IPS-11a (cell line): ENCODE results near the gene GLRA1.

Source experiments
- H3K4me3 ChIP-seq: one replicate; pipeline ENCODE4 v1.5.1; 2013; ENCODE audit warnings: low read depth, low read length, control low read depth

The GLRA1 gene

GRCh38 chr5:151924564-151925301 lies at the start of gene GLRA1:
Gene GLRA1 (minus strand): TSS chr5:151924851. CDS start chr5:151924549, 302 bp downstream.
- no peak within 1 kb of the TSS for H3K4me3 ChIP-seq

- H3K4me3 ChIP-seq: no peak overlapping the region
Measured at GRCh38 chr5:151970885-151971284, 46.2 kb upstream of the GLRA1 start.

- no peak overlapping the region for H3K4me3 ChIP-seq
Measured at GRCh38 chr5:151967865-151968264, 43.2 kb upstream of the GLRA1 start.

- no peak overlapping the region for H3K4me3 ChIP-seq
Measured at GRCh38 chr5:151966046-151966445, 41.4 kb upstream of the GLRA1 start.

- no peak overlapping the region for H3K4me3 ChIP-seq
Measured at GRCh38 chr5:151964471-151964870, 39.8 kb upstream of the GLRA1 start.

GRCh38 chr5:151961557-151961956 lies 36.9 kb upstream of the GLRA1 start:
- no peak overlapping the region for H3K4me3 ChIP-seq

GRCh38 chr5:151958111-151958510 lies 33.5 kb upstream of the GLRA1 start:
- no peak overlapping the region for H3K4me3 ChIP-seq

DNA sequence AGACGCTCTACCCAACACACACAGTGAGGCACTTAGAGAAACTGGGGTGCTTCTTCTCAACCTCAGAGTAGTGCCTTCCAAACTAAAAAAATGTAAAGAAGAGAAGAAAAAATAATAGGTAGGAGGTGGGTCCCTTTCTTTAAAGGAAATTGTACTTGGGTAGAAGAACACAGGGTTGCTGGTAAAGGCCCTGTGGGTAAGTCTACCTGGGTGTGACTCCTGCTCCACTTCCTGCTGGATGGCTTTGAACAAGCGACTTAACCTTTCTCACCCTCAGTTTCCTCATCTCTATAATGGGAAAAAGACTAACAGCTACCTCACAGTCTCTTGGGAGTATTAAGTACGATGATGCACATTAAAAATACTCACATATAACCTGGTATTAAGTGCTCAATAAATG lies 32.1 kb upstream of the GLRA1 start:
- no peak overlapping the region for H3K4me3 ChIP-seq

- H3K4me3 ChIP-seq: no peak overlapping the region
Measured at GRCh38 chr5:151954255-151954654, 29.6 kb upstream of the GLRA1 start.

- H3K4me3 ChIP-seq: no peak overlapping the region
Measured at GRCh38 chr5:151953833-151954232, 29.2 kb upstream of the GLRA1 start.

DNA sequence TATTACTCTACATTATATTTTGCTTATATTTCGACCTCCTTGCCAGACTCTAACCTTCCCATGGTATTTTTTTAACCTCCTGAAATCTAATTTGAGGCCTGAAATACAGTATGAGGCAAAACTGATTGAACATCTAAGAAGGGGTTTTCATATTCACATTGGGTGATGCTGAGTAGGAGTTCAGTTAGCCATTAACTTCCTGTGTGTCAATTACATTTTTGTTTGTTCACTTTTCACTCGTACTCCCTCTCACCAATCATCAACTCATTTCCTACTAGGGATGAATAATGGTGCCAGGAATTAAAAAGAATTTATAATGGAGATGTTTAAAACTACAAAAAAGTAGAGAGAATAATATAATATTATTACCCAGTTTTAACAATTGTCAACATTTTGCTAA lies 27.6 kb upstream of the GLRA1 start:
- no peak overlapping the region for H3K4me3 ChIP-seq

- H3K4me3 ChIP-seq: no peak overlapping the region
Measured at GRCh38 chr5:151950706-151951105, 26.1 kb upstream of the GLRA1 start.

DNA sequence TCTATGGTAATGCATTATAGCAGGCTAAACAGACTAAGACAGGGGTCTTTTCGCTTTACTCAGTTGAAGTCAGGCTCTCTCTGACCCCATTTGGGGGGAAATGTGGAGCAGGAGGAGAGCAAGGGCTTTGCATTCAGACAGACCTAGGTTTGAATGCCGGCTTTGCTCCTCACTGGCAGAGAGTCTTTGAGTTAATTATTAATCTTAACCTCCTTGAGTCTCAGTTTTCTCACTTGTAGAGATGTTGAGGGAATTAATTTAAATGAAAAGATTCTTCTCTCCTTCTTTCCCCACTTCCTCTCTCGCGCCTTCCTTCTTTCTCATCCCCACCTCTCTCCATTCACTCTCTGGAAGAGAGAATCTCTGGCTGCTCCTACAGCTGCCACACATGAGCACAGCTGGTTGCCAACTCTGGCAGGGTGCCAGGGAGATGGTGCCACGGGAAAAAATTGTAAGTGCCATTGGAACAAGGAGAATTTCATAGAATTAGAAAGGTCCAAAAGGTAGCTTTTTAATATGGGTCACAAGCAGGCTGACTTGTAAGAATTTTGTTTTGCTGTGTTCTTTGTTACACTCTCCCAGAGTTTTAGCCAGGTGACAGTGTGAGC lies 25.2 kb upstream of the GLRA1 start:
- H3K4me3 ChIP-seq: no peak overlapping the region

DNA sequence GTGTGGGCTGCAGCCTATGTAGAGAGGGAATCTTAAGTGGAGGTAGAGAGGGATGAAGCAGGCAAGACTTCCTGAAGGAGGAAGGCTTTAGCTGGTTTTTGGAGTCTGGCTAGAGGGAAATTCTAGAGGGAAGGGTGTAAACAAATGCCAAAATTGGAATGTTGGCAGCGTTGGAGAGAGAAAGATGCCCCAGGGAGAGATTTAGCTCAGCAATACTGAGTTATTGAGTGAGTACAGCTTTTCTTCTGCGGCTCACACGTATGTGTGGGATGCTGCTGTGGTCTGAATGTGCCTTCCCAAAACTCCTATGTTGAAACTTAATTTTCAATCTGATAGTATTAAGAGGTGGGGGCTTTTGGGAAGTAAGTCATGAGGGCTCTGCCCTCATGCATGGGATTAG lies 24.5 kb upstream of the GLRA1 start:
- no peak overlapping the region for H3K4me3 ChIP-seq

GRCh38 chr5:151947931-151948608 lies 23.4 kb upstream of the GLRA1 start:
- no peak overlapping the region for H3K4me3 ChIP-seq

GRCh38 chr5:151937851-151938250 lies 13.2 kb upstream of the GLRA1 start:
- H3K4me3 ChIP-seq: no peak overlapping the region

DNA sequence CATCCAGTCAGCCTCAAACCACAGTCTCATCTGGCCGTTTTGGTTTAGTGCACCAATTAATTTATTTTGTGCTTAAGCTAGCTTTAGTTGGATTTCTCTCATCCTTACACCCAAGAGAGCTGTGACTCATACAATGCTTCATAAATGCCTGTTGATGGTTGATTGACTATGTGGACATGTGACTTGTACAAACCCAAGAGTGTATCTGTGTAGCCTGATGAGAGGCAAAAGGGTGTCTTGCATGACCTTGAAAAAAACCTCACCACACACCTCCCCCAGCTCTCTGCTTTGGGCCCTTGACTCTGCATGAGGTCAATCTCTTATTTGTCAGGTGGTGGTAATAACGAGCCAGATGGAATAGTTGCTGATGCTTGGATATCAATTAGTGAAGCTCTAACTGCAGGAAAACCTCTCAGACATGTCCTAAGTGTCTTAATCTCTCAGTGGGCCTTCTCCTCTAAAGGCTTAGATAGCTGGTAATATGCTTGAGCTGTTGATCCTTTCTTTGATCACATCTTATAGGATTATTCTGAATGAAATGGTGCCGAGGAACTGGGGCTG lies 10.6 kb upstream of the GLRA1 start:
- no peak overlapping the region for H3K4me3 ChIP-seq

DNA sequence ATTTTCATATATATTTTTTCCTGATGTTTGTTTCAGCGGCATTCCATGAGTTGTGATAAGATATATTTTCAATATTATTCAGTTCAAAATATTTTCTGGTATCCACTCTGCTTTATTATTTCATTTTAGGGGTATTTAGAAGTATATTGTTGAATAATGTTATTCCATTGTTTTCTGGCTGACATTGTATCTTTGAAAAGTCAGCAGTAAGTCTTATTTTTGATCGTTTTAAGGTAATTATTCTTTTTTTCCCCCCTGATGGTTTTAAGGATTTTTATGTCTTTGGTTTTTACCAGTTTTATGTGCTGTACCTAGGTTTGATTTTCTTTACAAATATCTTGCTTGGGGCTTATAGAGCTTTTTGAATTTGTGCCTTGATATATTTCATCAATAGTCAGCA lies 6.6 kb upstream of the GLRA1 start:
- no peak overlapping the region for H3K4me3 ChIP-seq

DNA sequence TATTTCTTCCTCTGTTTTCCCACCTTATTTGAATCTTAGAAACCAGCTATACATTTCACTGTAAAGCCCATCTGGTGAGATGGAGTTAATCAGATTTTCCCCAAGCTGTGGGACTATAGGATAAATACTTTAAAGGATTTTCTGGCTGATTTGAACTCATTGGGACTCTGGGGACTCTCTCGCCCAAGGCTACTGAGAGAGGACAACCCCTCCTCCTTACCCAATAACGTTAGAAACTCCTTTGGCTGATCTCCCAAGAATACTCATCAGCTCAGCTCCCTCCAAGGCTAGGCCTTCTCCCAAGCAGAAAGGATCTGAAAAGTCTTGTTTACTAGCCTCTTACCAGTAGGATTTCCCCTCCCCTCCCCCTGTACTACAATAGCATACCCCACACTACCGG lies 1.5 kb upstream of the GLRA1 start:
- no peak overlapping the region for H3K4me3 ChIP-seq

DNA sequence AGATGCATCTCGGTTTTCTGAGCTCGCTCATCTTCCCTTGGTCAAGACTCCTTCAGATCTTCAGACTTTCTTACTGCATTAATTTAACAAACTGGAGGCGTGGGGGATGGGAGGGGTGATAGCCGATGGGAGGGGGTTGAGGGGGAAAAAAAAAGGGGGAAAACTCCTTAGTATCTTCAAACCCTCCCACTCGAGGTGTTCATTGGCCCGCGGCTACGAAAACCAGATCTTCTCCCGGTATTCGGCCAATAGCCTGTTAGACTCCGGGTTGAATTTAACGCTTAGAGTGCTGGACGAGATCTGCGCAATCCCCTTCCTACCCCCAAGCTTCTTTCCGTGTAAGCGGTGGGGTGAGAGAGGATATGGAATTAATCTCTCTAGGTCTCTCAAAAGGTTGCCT lies 689 bp upstream of the GLRA1 start:
- no peak overlapping the region for H3K4me3 ChIP-seq

DNA sequence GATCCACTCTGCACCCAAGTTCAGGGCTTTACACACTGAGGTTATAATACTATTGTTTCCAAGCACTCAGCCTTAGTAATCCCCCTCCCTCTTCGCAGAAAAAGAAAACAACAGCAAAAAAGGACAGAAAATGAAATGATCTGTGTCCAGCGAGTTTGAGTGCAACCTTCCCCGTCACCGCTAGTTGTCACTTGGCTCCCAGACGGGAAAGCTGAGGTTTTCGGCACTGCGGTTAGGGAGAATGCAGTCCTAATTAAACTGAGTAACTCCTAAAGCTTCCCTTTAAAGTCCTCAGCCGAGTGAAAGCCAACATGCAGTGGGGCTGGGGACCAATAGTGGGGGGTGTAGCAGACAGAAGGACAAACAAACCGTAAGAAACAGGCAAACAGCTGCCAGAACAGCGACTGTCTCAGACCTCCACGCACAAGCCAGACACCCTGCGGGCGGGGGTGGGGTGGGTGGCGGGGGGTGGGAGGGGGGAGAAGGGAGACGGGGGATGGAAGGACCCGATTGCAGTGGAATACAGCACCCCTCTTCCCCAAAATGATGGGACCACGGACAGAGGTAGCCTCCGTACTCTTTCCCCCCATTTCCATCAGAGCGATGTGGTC lies 680 bp downstream of the GLRA1 start:
- H3K4me3 ChIP-seq: no peak overlapping the region
